Astrocyte of the spinal cord (primary cell): Measurements from ENCODE around the gene FLNA.
"Not testable (repeated sequence)": the region's sequence is repeated elsewhere in the genome, so short reads cannot be mapped to it uniquely, and the experiment has no call there.

Experiments used
- DNase-seq: peaks from one replicate; pipeline ENCODE4 v3.0.0; 2011; ENCODE audit warnings: low read depth, low spot score
- H3K4me3 ChIP-seq: 2 replicates; pipeline ENCODE4 v1.5.1; 2011; ENCODE audit warnings: low read depth, mild to moderate bottlenecking, low read length, moderate library complexity
- in situ Hi-C: cut with HindIII; loops from 2 replicates; pipeline ENCODE4 v1.10.0; 2017; ENCODE audit warnings: low sequenced_read_pairs
- TF ChIP-seq, protein P1 (sequence below): IDR thresholded peaks from 2 replicates; pipeline ENCODE4 v1.5.1; 2012; ENCODE audit warnings: low read depth, mild to moderate bottlenecking, low read length, inconsistent platforms

Gene FLNA

DNA sequence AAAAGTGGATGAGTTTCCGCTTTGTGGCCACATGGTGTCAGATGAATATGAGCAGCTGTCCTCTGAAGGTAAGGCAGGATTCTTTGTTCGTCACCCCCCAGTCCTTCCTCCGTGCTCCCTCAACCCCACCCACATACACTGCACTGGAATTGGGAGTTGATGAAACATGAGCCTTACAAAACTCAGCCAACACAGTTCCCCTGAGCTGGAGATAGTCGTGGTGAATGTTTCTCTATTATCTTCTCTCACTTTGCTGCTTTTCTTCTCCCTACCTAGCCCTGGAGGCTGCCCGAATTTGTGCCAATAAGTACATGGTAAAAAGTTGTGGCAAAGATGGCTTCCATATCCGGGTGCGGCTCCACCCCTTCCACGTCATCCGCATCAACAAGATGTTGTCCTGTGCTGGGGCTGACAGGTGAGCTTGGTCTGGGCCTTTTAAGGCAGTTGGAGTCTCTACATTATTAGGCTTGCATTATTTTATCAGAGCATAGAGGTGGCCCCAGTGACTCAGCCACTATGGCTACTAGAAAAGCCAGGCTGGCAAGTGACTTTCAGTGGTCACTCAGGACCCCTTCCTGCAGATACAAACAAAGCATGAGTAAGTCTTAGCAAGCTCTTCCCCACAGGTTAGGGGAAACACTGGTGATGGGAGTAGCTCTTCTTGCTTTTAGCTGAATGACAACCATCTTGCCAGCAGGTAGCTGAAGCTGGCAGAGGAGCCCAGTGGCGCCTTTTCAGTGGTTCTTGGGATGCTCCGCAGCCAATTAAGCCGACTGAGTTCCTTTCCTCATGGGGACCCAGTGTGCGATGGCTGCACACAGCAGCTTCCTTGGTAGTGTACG is 25.3 kb upstream of the FLNA start:
- DNase-seq, result no peak
- in situ Hi-C loops, result no loop called here
- TF ChIP-seq, protein P1, sequence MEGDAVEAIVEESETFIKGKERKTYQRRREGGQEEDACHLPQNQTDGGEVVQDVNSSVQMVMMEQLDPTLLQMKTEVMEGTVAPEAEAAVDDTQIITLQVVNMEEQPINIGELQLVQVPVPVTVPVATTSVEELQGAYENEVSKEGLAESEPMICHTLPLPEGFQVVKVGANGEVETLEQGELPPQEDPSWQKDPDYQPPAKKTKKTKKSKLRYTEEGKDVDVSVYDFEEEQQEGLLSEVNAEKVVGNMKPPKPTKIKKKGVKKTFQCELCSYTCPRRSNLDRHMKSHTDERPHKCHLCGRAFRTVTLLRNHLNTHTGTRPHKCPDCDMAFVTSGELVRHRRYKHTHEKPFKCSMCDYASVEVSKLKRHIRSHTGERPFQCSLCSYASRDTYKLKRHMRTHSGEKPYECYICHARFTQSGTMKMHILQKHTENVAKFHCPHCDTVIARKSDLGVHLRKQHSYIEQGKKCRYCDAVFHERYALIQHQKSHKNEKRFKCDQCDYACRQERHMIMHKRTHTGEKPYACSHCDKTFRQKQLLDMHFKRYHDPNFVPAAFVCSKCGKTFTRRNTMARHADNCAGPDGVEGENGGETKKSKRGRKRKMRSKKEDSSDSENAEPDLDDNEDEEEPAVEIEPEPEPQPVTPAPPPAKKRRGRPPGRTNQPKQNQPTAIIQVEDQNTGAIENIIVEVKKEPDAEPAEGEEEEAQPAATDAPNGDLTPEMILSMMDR, result no peak
- peak overlapping the region; percentile 68 for H3K4me3 ChIP-seq

DNA sequence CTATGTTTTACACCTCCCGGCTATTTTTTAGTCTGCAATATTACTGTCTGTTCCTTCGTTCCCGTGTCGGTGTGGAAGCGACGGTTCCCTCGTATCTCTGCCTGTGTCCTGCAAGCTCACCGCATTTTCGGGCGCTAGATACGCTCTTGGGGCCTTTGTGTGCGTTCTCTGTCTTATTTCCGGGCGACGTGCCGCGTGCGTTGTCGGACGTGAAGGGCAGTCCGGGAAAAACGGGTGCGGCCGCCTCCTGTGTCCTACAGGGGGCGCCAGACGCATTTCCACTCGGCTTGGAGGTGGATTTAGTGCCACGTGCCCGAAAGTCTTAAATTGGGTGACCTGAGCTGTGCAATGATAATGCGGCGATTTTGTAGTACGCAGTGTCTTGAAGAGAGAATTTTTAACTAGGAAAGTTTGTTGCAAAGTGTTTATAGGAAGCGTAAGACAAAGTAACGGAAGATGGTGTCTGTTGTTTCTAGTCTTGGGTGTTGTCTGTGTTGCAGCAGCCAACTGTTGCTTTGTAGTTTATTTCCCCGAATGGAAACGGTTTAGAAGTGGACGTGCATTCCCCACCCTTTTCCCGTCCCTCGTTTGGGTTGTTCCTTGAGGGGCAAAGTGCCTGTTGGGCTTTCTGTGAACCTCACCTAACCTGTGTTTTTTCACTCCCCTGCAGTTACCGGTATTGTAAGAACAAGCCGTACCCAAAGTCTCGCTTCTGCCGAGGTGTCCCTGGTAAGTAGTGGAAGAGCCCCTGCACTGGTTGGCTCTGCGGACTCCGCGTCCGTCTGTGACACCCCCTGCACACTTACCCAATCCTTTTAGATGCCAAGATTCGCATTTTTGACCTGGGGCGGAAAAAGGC is 24.5 kb upstream of the FLNA start:
- H3K4me3 ChIP-seq, result peak overlapping the region; percentile 68
- TF ChIP-seq, protein P1, result peak; percentile 79
- in situ Hi-C loops, result no loop called here
- peak; percentile 87 for DNase-seq

DNA sequence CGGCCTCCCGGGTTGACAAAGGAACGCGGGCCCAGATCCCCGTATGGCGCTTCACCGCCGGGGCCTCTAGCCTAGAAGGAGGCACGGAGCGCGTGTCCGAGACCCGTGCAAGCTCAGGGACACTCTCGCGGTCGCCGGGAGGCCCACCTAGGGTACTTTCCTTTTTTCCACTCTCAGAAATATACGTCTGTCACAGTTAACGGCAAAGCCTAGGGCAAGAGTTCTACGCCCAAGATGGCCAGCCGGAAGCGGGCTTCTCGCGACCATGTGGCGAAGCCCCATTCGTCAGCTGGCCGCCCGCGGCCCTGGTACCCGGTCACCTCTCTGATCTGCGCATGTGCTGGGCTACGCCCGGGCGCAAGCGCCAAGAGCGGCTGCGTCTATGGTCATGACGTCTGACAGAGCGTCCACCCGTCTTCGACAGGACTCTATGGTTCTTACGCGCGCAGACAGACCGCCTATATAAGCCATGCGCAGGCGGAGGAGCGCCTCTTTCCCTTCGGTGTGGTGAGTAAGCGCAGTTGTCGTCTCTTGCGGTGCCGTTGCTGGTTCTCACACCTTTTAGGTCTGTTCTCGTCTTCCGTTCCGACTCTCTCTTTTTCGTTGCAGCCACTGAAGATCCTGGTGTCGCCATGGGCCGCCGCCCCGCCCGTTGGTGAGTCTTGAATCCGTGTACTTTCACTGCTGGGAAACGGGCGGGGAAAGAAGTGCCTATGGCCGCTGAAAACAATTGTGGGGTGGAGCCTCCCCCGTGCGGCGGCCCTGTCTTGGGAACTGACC is 23.6 kb upstream of the FLNA start, which contains the start of gene RPL10:
Gene RPL10, plus strand, starts transcription at position 490 of the 780 bp plus-strand sequence. Its CDS starts 143 bp downstream, at position 633.
- in situ Hi-C loops, result no loop called here
- TF ChIP-seq, protein P1, result no peak
- peak; percentile 97 for DNase-seq
- peak within 1 kb of the TSS; percentile 68 for H3K4me3 ChIP-seq

DNA sequence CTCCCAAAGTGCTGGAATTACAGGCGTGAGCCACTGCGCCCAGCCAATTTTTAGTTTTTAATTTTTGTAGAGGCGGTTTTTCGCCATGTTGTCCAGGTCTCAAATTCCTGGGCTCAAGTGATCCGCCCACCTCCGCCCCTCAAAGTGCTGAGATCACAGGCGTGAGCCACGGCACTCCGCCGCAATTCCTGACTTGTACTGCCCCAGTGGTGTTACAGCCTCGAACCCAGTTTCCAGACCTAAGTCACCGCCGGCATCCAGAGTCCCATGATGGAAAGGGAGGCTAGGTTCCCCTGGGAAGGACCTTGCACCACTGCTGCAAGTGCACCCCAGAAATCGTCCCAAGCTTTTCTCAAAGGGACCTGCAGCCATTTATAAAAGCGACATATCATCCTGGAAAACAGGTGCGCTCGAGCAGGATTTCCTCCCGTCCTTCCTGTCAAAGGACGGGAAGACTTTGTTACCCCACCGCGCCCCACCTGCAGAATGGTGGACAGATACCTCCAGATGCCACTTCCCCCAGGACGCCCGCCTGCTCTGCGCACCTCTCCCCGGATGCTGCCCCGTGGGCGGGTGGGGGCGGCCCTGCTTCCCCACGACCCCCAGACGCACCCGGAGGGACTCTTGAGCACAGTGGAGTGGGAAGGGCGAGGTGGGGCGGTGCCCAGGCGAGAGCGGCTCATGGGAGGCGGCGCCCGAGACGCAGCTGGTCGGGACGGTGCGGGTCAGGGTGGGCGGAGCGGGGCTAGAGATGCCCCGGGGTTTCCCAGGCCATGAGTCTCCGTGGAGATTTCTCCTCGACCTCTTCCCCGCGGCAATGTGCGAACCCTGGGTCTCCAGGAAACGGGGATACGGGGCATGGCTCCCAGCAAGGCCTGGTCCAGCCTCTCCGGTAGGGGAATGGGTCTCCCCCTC is 22.8 kb upstream of the FLNA start:
- peak overlapping the region; percentile 53 for H3K4me3 ChIP-seq
- in situ Hi-C loops, result no loop called here
- TF ChIP-seq, protein P1, result no peak
- DNase-seq, result peak; percentile 47

DNA sequence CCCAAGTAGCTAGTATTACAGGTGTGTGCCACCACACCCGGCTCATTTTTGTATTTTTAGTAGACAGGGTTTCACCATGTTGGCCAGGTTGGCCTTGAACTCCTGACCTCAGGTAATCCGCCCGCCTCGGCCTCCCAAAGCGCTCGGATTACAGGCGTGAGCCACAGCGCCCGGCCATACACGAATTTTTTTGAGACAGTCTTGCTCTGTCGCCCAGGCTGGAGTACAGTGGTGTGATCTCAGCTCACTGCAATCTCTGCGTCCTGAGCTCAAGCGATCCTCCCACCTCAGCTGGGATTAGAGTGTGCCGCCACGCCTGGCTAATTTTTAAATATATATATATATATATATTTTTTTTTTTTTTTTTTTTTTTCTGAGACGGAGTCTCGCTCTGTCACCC is 21.9 kb upstream of the FLNA start:
- DNase-seq, in situ Hi-C loops, H3K4me3 ChIP-seq: not testable (repeated sequence)

DNA sequence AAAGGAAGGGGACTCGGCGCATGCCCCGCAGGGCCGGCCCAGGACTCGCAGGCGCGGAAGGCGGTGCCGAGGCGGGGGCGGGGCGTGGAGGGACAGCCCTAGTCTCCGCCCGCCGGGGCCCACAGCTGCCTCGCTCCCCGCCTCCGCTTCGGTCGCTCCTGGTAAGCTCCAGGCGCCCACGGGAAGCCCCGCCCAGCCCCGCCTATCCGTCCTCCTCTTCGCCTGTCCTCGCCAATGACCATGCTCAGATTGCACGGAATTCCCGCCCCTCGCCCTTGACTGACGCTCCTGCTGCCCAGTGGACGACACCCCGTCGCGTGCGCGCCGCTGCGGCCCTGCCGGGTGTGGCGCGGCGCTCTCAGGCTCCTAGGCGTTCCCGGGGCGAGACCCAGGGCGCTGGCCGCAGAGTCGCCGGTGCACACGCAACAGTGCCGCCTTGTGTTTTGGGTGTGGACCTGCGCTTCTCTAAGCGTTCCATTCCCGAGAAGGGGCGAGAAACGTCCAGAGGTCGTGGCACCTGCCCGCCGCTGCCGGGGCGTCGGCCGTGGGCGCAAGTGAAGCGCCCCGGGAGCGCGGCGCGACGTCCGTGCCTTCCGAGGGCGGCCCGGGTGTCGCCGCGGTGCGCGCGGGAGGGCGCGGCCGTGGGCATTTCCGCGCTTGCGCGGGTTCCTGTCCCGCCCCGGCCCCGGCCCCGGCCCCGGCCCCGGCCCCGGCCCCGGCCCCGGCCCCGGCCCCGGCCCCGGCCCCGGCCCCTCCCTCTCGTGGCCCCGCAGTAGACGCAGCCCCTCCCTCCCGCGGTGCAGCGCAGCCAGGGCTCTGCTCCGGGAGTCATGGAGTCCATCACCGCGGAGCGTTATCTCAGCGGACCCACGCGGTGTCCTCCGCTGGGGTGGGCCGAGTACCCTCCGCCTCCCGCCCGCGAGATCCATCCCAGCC is 15.6 kb upstream of the FLNA start:
- DNase-seq, H3K4me3 ChIP-seq, in situ Hi-C loops: not testable (repeated sequence)

DNA sequence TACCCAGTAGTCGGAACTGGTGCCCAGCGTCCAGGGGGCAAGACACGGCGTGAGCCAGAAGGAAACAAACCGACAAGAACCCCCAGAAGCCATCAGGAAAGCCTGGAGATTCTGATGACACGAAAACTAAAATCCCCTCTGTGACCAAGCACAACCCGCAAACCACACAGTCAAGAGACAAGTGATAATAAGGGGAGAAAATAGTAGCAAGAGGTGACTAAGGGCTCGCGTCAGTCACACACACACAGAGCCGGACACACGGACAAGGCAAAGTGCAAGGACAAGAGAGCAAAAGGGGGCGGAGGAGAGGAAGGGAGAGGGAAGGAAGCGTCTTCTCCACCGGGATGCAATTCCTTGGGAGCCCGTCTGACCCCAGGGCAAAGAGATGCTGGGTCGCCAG is 14.2 kb upstream of the FLNA start:
- in situ Hi-C loops, H3K4me3 ChIP-seq, DNase-seq: not testable (repeated sequence)

DNA sequence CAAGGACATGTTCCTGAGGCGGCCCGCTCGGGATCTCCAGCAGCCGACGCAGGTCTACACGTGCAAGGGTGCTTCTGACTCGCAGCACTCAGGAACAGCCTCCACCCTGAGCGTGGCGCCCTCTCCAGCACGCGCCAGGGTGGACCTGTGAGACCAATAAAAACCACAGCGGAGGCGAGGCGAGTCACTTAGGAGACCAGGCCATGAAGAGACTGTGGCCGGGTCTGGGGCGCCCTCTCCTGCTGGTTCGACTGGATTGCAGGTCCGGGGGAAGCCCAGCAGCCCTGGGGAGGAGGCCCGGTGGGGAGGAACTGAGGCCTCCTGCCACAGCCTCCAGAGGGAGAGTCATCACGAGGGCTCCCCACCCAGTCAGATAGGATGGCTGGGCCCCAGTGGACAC is 13.7 kb upstream of the FLNA start:
- H3K4me3 ChIP-seq, DNase-seq, in situ Hi-C loops: not testable (repeated sequence)
